GM19025 (cell line): ENCODE data around the gene ALLC.
"Not testable (repeated sequence)": the region's sequence is repeated elsewhere in the genome, so short reads cannot be mapped to it uniquely, and the experiment has no call there.

Source experiments
- ATAC-seq: cut with Tn5 transposase; IDR thresholded peaks from one replicate; pipeline ENCODE4 v1.9.1; 2021; ENCODE audit warnings: mild to moderate bottlenecking, low read depth, moderate library complexity; ENCODE audit not compliant: unreplicated experiment

ALLC gene

GRCh38 chr2:3625186-3625585 lies 32.8 kb upstream of the ALLC start:
- ATAC-seq = no peak

GRCh38 chr2:3626118-3626811 lies 31.7 kb upstream of the ALLC start:
- no peak for ATAC-seq

DNA sequence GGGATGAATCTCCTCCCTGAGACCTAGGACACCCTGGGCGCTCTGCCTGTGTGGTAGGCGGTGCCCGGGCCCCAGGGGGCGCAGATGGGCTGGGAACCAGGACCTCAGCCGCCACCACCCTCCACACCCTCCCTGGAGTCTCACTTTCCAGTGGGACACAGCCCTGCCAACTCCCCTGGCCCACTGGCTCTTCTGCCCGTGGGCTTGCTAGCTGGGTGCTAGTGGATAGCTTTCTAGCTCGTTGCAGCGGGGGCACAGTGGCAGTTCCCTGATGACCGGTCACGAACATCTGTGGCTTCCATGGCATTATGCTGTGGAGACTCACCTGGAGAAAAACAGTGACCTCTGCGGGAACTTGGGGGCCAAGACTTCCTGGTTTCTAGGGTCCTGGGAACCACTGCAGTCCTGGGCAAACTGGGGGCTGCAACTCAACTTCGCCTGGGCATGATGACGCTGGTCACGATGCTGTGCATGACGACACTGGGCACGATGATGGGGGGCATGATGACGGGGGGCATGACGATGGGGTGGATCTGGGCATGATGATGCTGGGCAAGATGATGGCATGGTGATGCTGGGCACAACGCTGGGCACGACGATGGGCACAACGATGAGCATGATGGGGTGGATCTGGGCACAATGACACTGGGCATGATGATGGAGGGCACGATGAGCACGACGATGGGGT lies 31.0 kb upstream of the ALLC start:
- ATAC-seq = no peak

GRCh38 chr2:3627500-3628100 lies 30.4 kb upstream of the ALLC start:
- no peak for ATAC-seq

GRCh38 chr2:3628241-3628679 lies 29.7 kb upstream of the ALLC start:
- no peak for ATAC-seq

GRCh38 chr2:3628800-3629199 lies 29.2 kb upstream of the ALLC start:
- ATAC-seq = no peak

- no peak for ATAC-seq
These were observed 27.4 kb upstream of the ALLC start for GRCh38 chr2:3630631-3631030.

GRCh38 chr2:3631161-3631850 lies 26.7 kb upstream of the ALLC start:
- no peak for ATAC-seq

DNA sequence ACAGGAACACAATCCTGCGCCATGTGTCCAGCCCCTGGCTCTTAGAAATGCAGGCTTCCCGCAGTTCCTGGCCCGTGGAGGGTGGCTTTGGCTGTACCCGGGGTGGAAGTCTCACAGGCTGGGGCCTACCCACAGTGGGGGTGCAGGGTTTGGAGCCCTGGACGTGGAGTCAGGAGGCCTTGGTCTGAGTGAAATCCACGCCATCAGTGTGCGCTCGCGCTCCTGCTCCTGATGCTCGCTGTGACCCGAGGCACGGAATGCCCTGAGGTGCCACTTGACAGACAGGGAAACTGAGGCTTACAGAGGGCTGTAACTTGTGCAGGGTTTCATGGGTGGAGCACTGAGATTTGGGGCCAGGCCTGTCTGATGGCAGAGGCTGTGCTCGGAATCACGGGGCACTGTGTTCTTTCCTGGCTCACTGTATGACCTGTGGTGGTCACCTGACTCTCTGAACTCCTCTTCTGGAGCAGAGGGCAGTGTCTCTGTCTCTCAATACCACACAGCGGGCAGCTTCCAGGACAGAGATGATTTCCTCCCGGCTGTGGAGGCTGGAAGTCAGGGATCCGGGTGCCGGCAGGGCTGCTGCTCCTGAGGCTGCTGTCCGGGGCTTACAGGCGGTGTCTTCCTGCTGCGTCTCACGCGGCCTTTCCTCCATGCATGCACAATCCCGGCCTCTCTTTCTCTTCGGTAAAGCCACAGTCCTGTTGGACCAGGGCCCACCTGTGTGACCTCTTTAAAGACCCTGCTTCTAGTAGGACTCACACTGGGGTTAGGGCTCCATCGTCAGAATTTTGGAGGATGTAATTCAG lies 25.9 kb upstream of the ALLC start:
- no peak for ATAC-seq

- no peak for ATAC-seq
These were observed 24.7 kb upstream of the ALLC start for GRCh38 chr2:3633089-3633981.

- no peak for ATAC-seq
These were observed 23.9 kb upstream of the ALLC start for GRCh38 chr2:3633982-3634595.

- ATAC-seq = no peak
These were observed 23.3 kb upstream of the ALLC start for GRCh38 chr2:3634596-3635121.

GRCh38 chr2:3635171-3635974 lies 22.6 kb upstream of the ALLC start:
- ATAC-seq = no peak

- ATAC-seq = not testable (repeated sequence)
These were observed 22.0 kb upstream of the ALLC start for GRCh38 chr2:3635975-3636327.

GRCh38 chr2:3636586-3637310 lies 21.3 kb upstream of the ALLC start:
- no peak for ATAC-seq

DNA sequence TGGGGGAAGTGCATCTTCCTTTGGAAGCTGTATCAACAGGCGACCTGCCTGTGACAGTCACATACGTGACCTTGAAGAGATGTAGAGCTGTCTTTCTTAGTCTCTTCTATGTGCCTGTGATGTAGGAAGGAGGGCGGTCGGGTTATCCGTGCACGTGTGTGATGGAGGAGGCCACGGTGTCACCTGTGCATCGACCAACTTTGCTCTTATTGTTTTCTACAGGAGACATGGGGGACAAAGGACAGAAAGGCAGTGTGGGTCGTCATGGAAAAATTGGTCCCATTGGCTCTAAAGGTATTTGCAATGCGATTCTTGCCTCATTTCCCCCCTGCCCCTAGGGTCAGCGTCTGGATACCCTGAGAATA lies 20.7 kb upstream of the ALLC start:
- no peak for ATAC-seq

DNA sequence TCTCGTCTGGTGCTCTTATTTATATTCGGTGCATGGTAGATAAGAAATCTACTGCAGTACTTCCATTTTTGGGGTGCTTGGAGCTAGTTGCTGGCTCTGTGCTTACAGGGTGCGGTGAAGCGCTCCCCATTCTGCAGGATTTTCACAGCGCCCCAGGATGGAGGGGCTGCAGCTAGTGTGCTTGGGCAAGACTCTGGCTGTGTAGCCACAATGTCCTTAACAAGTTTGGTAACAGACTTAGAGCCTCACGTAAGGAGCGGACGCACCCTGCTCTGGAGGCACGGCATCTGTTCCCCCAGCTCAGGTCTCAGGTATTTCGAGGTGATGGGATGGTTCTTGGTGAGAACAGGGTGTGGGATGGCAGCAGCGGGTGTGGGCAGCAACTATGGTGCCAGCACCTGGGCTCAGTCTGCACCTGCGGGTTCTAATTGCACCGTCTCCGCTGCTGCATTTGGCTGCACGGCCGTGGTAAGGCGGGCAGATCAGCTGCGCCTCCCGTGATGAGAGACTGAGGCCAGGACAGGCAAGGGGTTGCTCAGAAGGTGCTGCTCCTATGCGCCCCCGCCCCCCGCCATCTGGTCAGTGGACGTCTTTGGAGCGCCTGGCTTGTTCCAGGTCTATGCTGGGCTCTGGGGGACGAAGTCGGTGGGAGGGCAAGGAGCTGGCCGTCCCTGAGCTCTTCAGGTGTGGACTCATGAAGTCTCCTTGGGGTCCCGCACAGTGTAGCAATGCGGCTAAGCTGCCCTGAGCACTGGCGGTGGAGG lies 20.1 kb upstream of the ALLC start:
- no peak for ATAC-seq
